HG02759 (cell line): ENCODE data around the gene FOXO1.
"Not testable (repeated sequence)": the region's sequence is repeated elsewhere in the genome, so short reads cannot be mapped to it uniquely, and the experiment has no call there.

Experiments used
- ATAC-seq: cut with Tn5 transposase; IDR thresholded peaks from one replicate; pipeline ENCODE4 v1.9.1; 2021; ENCODE audit warnings: mild to moderate bottlenecking, moderate library complexity; ENCODE audit not compliant: unreplicated experiment

The FOXO1 gene

DNA sequence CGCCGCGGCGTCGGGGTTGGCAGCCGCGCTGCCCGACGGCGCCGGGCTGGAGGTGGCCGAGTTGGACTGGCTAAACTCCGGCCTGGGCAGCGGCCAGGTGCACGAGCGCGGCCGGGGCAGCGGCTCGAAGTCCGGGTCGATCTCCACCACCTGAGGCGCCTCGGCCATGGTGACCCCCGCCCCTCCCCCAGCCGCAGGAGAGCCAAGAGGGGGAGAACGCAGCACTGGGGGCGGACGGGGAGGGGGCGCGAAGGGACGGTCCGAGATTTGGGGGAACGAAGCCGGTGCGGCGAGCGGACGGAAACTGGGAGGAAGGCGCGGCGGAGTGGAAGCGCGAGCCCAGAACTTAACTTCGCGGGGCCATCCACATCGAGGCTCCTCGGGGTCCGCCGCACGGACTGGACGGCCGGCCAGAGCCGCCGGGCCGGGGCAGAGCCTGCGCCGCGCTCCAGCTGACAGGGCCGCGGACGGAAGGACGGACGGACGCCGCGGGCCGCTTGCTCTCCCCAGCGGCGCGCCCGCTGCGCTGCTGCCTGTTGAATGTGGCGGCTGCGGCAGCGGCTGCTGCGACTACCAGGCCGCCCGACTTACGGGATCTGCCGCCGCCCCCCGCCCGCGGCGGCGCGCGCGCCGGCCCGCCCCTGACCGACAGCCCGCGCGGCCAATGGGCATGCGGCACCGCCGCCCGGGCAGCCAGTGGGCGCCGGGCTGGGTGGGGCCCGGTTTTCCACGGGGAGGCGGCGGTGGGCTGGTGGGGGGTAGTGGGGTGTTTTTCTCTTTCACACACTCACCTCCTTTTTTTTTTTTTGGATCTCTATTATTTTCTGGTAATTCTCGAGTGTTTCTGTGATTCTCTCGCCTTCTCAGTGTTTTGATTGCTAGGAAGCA is at the start of gene FOXO1:
TSS of gene FOXO1 (minus strand) at position 597 of the 888 bp plus-strand sequence. CDS start at position 168, 429 bp downstream.
- peak; percentile 71 for ATAC-seq

DNA sequence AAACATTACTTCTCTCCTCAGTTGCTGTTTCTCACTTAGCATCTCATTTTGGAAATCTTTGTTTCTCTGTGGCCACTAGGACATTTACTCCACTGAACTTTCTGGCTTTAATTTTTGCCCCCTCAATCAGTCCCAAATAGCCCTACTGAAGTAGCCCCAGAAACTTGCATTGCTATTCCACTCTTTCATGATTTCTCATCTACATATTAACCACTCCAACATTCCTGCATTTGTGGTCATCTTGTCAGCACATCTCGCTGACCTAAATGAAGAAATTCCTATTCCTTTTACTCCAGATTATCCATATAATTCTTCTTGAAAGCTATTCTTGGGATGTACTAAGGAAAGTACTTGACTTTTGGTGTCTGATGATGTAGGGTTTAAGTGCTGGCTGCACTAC is 48.0 kb upstream of the FOXO1 start:
- not testable (repeated sequence) for ATAC-seq

DNA sequence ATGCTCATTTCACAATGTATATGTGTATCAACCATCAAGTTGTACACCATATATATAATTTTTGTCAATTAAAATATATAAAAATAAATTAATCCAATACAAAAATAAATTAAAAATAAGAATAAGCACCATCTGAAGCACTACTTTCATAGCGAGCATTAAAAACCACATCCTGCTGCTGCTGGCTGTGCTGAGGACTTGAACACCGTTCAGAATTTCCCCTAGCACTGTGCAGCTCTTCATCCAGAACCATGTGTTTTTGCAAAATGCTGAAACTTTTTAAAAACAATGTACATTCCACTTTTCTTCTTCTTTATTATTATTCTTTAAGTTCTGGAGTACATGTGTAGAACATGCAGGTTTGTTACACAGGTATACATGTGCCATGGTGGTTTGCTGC is 40.0 kb upstream of the FOXO1 start:
- ATAC-seq = no peak

DNA sequence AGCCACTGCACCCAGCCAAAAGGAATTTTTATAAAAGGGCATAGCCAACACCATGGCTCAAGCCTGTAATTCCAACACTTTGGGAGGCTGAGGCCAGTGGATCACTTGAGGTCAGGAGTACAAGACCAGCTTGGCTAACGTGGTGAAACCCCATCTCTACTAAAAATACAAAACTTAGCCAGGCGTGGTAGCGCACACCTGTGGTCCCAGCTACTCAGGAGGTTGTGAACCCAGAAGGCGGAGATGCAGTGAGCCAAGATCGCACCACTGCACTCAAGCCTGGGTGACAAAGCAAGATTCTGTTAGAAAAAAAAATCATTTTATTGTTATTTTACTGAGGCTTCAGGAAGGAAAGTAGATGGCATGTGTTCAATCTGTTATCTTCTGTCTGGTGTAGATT is 31.3 kb upstream of the FOXO1 start:
- ATAC-seq = peak; percentile 80

DNA sequence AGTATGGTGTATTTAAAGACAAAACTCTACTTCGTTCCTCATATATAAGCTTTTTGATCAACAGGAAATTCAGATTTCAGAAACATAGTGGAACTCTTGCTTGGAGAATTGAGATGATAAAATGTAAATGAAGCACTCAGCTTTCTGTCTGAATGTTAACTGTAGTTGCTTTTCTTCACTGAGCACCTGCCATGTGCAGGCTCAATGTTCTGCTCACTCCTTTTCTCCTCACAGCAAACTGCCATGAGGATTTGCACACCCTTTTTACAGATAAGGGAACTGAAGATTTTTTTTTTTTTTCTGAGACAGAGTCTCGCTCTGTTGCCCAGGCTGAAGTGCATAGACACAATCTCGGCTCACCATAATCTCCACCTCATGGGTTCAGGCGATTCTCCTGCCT is 28.0 kb upstream of the FOXO1 start:
- ATAC-seq = no peak

DNA sequence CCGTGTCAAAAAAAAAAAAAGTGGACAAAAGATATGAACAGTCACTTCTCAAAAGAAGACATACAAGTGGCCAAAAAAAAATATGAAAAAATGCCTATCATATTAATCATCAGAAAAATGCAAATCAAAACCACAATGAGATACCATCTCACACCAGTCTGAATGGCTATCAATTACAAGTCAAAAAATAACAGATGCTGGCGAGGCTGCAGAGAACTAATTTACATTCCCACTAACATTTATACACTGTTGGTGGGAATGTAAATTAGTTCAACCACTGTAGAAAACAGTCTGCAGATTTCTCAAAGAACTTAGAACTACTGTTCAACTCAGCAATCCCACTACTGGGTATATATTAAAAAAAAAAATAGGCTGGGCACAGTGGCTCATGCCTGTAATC is 26.5 kb upstream of the FOXO1 start:
- ATAC-seq = peak; percentile 68

DNA sequence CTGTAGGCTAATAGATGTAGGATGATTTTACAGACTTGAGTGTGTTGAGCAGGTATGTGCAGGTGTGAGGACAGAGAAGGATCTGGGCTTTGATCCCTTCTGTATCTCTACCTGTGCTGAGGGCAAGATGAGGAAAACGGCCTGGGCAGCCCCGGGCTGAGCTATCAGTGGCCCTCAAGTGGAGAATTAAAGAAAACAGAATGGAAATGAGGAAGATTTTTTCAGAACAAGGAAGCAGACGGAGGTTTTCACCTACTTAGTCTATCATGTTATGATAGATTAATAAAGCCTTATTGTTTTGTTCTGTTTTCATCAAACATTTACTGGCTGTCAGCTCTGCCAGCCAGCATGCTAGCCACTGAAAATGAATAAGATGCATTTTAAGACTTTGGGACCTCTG is 22.3 kb upstream of the FOXO1 start:
- ATAC-seq = no peak

DNA sequence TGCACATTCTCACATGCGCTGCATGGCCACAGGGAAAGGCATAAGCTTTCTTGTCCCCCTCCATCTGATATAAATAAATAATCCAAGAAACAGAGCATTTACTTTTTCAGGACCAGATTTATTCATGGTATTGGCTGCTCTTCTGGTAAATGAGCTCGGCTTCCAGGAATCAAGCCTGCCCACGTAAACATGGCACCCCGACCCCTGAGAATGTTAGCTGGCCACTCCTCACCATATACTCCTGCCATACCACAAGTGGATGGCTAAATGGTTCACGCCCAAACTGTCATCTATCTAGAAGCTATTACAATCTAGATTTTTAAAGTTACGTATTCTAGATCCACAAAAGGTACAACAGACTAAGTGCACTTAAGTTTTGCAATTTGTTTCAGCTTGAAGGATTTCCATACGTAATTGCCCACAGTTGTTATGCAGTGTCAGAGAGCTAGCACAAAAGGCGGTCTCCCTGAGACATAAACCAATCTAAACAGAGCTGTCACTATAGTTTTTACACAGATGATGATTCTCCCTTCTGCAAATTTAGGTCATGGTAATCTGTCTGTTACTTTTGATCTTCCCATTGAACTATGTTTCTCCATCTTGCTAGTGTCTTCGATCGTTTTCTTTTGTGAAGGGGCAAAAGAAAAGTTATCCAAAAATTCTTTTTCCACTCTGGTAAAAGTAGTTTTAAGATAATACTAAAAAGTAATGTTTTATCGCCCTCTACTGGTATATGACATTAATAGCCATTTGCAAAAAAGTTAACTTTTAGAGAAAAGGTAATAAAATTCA is 16.2 kb upstream of the FOXO1 start:
- ATAC-seq = no peak

DNA sequence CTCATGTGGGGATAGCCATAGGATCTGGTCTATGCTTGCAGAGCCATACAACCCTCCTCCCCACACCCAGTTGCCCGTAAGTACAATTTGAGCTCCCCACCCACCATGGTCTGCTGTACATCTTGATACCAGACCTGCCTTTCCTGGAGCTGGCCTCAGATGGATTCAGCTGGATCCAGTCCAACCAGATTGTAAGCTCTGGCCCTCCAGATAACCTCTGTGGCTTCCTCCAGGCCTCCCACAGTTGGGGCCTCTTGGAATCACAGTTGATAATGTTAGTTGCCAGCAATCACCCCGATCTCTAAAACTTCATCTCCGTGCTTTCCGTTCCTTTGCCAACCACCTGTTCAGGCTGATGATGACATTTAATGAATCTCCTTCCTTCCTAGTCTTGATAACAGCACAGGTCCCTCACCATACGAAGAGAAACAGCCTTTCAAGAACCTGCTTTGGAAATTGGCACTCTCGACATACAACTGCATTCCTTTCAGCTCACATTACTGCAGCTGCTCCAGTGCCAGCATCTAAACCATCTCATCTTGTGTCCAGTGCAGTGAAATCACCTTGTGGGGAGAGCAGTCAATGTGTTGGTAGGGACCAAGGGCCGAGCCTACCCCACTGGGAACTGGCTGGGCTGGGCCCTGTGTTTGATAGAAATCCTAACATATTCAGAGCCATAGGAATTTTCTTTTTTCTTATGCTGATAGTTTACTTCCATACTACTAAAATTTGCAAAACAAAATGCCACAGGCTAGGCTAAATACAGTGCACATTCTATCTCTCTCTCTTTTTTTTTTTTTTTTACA is 15.1 kb upstream of the FOXO1 start:
- no peak for ATAC-seq

DNA sequence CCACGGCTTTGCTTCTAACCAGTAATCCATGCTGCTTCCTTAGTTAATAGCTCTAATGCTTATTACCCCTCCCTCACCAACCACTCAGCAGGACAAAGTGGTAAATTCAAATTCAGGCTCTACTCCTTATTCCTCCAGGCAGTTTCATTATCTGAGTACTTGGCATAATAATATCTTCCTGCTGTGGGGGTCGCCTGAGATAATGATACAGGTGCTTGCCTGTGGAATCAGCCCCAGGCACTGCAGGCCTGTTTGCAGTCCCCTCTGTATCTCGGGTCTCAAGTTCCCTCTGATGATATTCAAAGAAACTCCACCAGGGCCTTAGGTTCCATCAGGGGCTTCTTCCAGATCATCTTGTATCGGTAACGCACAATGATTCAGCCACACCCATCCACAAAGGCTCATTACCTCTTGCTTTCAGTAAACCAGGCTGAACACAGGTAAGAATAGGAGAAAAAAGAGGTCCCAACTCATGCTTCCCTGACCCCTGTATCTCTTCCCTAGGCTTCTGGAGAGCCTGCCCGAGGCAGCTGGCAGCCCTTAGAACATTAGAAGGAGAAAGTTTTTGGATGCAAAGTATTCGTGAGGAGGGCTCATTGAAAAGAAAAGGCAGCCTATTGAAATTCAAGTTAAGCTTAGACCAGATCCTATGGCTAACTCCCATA is 14.3 kb upstream of the FOXO1 start:
- no peak for ATAC-seq

DNA sequence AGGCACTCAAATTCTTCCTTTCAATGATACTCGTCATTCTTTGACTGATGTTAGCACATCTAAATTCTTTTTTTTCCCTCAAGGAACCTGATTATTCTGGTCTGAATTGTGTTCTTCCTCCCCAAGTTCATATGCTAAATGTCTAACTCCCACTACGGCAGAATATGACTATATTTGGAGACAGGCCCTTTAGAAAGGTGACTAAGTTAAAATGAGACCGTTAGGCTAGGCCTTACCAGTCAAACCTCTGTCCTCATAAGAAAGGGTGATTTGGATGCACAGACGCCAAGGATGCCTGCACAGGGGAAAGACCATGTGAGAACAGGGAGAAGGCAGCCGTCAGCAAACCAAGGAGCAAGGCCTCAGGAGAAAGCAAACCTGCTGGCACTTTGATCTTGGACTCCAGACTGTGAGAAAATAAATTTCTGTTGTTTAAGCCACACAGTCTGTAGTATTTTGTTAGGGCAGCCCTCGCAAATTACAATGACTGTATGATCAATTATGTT is 13.1 kb upstream of the FOXO1 start:
- no peak for ATAC-seq

DNA sequence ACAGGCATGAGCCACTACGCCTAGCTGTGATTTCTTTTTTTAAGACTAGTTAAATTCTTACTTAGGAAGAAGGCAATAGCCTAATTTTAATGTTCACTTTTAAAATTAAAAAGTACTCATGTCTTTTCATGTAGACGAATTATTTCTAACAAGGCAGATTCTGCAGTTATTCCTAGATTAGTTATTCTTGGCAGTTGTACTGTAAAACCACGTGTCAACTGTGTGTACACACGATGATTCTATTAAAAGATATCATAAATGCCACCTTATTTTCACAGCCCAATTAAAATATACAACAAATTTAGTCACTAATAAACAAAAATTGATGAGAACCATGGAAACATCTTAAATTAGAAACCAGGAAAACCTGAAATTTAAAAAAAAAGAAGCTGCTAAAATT is 10.6 kb upstream of the FOXO1 start:
- ATAC-seq = no peak

DNA sequence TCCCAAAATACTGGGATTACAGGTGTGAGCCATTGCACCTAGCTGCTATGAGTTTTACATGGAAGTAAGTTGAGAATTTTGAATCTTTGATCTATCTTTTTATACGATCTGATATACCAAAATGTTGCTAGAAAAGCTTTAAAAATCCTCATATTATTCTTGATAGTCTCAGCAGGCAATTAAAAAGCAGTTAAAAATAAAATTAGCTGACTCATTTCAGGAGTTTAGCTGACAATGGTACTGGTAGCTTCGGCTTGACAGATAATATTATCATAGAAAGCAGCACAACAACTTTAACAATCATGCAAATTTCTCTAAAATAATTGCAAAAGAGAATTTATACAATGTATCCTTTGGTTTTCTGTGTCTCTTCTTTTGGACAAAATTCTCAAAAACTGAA is 9.6 kb upstream of the FOXO1 start:
- no peak for ATAC-seq

DNA sequence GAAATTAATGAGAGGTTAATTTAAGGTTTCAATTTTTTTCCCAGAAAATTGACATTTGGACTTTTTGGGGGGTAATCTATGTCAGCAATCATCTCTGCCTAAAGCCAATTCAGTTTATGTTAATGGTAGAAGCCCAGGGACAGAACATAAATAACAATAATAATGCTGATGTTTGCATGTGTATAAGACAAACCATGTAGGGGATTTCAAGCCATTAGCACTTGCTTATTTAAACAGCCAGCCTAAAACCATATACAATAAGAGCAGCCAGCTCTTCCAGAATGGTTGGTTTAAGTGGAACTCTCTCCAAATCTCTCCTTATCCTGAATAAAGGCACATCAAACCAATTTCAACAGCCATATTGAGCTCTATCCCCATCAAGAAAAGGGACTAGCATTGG is 7.0 kb upstream of the FOXO1 start:
- no peak for ATAC-seq

DNA sequence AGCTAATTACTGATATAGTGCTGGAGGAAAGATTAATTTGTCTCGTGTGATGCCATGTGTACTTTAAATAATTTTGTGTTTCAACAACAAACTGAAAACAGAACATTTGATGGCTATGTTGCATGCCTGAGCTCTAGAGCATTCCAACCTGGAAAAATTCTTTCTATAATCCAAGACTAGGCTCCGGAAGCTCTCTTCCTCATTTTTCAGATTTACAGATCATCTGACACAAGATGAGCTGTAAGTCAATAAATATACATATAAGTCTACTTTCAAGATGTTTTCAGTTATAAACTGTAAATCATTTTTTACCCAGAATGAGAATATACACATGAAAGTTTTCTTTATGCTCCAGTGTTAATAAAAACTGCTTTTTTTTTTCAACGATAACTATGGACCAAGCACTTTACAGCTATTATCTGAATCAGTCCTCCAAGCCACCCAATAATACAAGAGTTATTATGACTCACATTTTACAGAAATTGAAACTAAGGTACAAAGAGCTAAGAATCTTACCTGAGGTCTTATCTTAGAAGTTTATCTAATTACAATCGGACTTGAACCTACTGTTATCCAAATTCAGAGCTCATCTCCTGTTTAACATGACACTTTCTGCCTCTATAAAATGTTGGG is 6.4 kb upstream of the FOXO1 start:
- no peak for ATAC-seq

DNA sequence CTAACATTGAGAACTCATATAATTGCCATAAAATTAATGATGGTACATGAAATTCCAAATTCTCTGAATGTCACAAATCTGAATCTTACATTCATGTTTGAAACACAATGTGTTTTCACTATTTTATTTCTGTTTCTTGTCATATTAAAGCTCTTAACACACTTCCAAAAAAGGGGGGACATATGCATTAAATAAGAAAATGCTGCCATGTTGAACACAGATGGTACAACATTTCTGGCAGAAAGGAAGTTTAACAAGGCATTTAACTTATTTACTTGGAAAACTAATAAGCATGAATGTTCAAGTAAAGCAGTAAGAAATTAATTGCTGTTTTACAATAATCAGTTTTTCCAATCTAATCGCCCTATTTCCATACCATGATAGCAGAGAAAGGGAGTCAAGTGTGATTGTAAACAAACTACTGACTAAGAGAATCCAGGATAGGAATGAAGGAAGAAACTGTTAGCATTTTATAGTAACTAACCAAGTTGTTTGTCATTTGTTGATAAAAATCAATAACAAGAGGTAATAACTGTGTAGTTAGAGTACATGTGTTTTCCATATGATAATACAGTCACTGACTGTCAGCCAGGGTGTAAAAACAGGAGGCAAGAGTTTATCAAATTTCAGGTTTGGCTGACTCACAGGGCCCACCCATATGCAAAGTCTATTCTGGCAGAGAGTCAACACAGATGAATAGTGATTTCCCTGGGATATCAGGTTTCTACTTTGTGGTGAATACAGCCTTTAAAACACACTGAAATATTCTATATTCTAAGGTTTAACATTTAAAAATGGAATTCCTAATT is 5.7 kb upstream of the FOXO1 start:
- ATAC-seq = no peak

DNA sequence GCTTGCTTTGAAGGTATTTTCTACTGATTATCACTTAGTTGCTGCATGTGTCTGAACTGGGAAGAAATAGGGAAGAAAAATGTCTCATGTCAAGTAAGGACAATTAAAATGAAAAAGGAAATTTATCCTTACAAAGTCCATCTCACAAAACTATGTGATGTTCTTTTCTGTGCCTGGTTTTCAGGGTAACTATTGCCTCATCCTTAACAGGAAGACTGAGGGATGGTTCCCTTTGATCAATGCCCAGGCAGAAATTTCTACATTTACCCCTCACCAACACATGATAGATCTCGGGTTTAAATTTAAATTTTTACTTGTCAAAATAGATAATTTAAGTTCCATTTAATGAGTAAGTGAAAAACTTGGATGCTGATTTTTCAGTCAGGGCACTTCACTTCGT is 3.9 kb upstream of the FOXO1 start:
- no peak for ATAC-seq

DNA sequence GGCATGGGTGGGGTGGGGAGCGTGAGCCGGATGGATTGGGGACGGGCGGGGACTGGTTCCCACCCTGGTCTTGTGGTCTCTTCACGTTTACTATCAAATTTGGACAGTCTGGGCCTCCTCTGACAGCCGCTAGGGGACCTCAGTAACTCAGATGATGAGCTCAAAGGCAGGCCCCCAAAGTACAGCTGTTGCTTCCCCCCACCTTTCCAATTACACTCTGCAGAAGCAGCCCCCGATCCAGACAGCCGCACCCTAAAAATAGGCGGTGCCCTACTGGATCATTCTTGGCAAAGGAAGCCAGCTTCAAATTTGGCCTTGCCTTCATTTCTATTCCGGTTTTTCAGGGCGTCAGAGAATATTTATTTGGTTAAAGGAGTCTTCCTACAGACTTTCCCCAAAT is 1.9 kb upstream of the FOXO1 start:
- no peak for ATAC-seq

DNA sequence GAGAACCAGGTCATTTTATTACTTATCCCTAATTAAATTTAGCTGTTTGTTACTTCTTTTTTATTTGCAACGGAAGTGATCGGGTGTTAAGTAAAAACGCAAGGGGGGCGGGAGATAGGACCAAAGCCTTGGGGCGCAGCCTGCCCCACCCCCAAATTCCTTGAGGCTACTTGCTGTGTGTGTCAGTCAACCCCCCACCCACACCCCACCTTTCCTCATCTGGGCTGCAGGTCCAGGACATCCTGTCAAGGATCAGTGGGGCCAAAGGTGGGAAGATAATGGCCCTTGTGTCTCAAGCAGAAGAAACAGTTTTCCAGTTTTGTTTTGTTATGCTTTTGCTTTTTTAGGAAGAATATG is 1.2 kb upstream of the FOXO1 start:
- ATAC-seq = no peak
